Measurements from ENCODE around the gene TRIM44. TPM values are rescaled to one million over a fixed set of nuclear protein-coding genes. Genes with fewer than 3 reads are reported as not detected.

TRIM44 gene
- total RNA-seq, 1 experiment from 2014 or later: 16.3 TPM

- no peak overlapping the region for H3K27ac ChIP-seq (ENCODE audit: low read length)
- no peak overlapping the region for H3K4me2 ChIP-seq (ENCODE audit: low read depth, low read length, poor library complexity, severe bottlenecking)
- H2AFZ ChIP-seq (ENCODE audit: low read length): no peak overlapping the region
- H3K4me3 ChIP-seq (ENCODE audit: low read length): no peak overlapping the region
- no peaks in the 10 kb centered on the region for H3K36me3 ChIP-seq (ENCODE audit: insufficient read depth, low read length)
- H3K79me2 ChIP-seq (ENCODE audit: low read length): no peaks in the 10 kb centered on the region
- H3K9ac ChIP-seq (ENCODE audit: low read length): no peak overlapping the region
- H3K4me1 ChIP-seq (ENCODE audit: low read length): peaks cover 22% of the 10 kb centered on the region
- DNase-seq: no peak
- H3K27me3 ChIP-seq (ENCODE audit: low read length): no peaks in the 10 kb centered on the region
- H3K9me2 ChIP-seq (replicated peaks; ENCODE audit: insufficient read depth, low read length): no peaks in the 10 kb centered on the region
- peaks cover 4% of the 10 kb centered on the region; the same call in 1 of the 2 replicates for H4K20me1 ChIP-seq (ENCODE audit: insufficient read depth, low read depth, low read length)
- H3K9me3 ChIP-seq (ENCODE audit: low read length): no peaks in the 10 kb centered on the region
Measured at GRCh38 chr11:35798983-35799382, 136.4 kb downstream of the TRIM44 start.

DNA sequence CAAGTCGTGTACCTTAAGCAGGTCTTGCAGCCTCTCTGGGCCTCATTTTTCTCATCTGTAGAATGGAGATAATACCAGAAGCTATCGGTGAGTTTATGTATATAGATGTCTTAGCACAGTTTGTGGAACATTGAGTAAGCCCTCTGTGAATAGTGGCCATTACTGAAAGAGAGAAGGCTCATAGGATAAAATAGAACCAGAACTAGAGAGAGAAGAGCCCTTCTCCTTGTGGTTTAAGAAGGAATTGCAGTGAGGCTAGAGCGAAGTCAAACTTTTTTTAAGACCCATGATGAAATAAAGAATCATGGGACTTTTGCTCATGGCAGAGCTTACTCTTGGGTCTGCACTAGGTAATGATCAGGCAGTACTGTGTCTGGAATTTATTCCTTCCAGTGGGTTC, 137.1 kb downstream of the TRIM44 start:
- Histone ChIP-seq H3K27ac (ENCODE audit: low read length) (no peak overlapping the region), H3K9me2 (replicated peaks; ENCODE audit: insufficient read depth, low read length) (no peaks in the 10 kb centered on the region), H3K4me2 (ENCODE audit: low read depth, low read length, poor library complexity, severe bottlenecking) (no peak overlapping the region), H3K27me3 (ENCODE audit: low read length) (no peaks in the 10 kb centered on the region), H3K4me3 (ENCODE audit: low read length) (no peak overlapping the region), H2AFZ (ENCODE audit: low read length) (no peak overlapping the region), H3K79me2 (ENCODE audit: low read length) (no peaks in the 10 kb centered on the region), H3K4me1 (ENCODE audit: low read length) (peaks cover 22% of the 10 kb centered on the region), H3K36me3 (ENCODE audit: insufficient read depth, low read length) (no peaks in the 10 kb centered on the region), H3K9me3 (ENCODE audit: low read length) (no peaks in the 10 kb centered on the region), H3K9ac (ENCODE audit: low read length) (no peak overlapping the region), H4K20me1 (ENCODE audit: insufficient read depth, low read depth, low read length) (peaks cover 4% of the 10 kb centered on the region; the same call in 1 of the 2 replicates)
- no peak for DNase-seq

DNA sequence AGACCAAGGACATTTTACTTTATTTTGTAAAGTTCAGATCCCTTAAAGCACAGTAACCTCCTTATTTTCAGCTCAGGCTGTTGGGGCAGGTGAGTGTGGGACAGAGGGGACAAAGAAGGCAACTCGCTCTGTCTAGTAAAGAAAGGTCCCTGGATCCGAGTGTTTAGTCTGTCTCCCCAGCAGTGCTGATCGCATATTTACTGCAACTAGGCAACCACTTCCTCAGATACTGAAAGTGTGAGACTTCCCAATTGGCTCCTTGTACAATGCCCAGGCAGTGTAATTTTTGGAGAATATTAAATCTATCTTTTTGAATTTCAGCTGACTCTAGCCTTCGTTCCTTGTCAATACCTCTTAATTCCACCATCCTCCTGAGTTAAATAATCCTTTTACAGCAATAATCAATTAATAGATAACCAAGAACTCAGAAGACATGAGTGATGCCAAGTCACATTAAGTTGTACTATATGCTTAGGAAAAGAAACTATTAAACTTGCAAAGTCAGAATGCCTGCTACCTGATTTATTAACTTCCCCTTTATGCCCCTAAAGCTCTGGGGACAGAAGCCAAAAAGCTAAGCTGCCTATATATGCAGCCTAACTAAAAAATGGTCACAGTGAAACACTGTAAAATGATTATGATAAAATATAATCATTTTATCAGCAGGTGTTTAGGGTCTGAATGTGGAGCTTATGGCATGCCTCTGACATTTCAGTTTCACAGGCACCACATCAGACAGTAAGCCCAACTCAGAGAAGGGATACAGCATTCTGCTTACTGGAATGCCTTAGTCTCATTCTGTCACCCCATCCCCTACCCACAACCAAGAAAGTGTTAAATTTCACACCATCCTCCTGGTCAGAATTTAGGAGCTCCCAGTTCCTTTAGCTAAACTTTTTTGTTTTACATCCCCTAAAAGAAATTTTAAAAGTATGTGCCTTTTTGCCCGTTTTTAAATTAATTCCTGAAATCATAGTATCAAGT, 138.7 kb downstream of the TRIM44 start:
- no peaks in the 10 kb centered on the region for H4K20me1 ChIP-seq (ENCODE audit: insufficient read depth, low read depth, low read length)
- no peaks in the 10 kb centered on the region for H3K9me3 ChIP-seq (ENCODE audit: low read length)
- peak overlapping the region; percentile 88 for H3K27ac ChIP-seq (ENCODE audit: low read length)
- H3K79me2 ChIP-seq (ENCODE audit: low read length): no peaks in the 10 kb centered on the region
- H2AFZ ChIP-seq (ENCODE audit: low read length): no peak overlapping the region
- H3K9me2 ChIP-seq (replicated peaks; ENCODE audit: insufficient read depth, low read length): no peaks in the 10 kb centered on the region
- H3K9ac ChIP-seq (ENCODE audit: low read length): peak overlapping the region; percentile 56
- peaks cover 22% of the 10 kb centered on the region for H3K4me1 ChIP-seq (ENCODE audit: low read length)
- no peaks in the 10 kb centered on the region for H3K36me3 ChIP-seq (ENCODE audit: insufficient read depth, low read length)
- H3K4me2 ChIP-seq (ENCODE audit: low read depth, low read length, poor library complexity, severe bottlenecking): peak overlapping the region; percentile 62
- peak overlapping the region; percentile 38; the same call in 1 of the 2 replicates for H3K4me3 ChIP-seq (ENCODE audit: low read length)
- peak; percentile 72 for DNase-seq
- H3K27me3 ChIP-seq (ENCODE audit: low read length): no peaks in the 10 kb centered on the region

DNA sequence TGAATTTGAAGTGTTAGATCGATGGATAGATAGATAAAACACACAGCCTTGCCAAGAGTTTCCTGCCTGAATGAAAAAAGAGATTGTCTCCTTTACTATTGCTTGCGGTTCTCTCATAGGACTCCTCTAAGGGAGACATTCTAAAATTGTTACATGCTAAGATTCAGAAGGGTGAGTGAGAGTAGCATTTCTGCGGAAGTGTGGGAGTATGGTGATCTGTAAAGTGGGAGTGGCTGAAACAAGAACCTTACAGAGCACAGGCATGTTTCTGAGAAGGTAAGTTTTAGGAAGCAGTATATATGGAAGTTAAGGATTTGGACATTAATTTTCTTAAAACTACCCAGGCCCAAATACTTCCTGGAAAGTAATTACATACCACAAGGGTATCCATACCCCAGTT, 139.6 kb downstream of the TRIM44 start:
- Histone ChIP-seq H3K36me3 (ENCODE audit: insufficient read depth, low read length) (no peaks in the 10 kb centered on the region), H3K4me2 (ENCODE audit: low read depth, low read length, poor library complexity, severe bottlenecking) (no peak overlapping the region), H3K4me3 (ENCODE audit: low read length) (no peak overlapping the region), H3K79me2 (ENCODE audit: low read length) (no peaks in the 10 kb centered on the region), H3K9ac (ENCODE audit: low read length) (no peak overlapping the region), H3K4me1 (ENCODE audit: low read length) (peaks cover 22% of the 10 kb centered on the region), H4K20me1 (ENCODE audit: insufficient read depth, low read depth, low read length) (no peaks in the 10 kb centered on the region), H2AFZ (ENCODE audit: low read length) (no peak overlapping the region), H3K9me3 (ENCODE audit: low read length) (no peaks in the 10 kb centered on the region), H3K27me3 (ENCODE audit: low read length) (no peaks in the 10 kb centered on the region), H3K27ac (ENCODE audit: low read length) (peak overlapping the region; percentile 88), H3K9me2 (replicated peaks; ENCODE audit: insufficient read depth, low read length) (no peaks in the 10 kb centered on the region)
- DNase-seq: no peak

GRCh38 chr11:35802672-35803071, 140.1 kb downstream of the TRIM44 start:
- no peak for DNase-seq
- H3K4me2 ChIP-seq (ENCODE audit: low read depth, low read length, poor library complexity, severe bottlenecking): no peak overlapping the region
- no peaks in the 10 kb centered on the region for H4K20me1 ChIP-seq (ENCODE audit: insufficient read depth, low read depth, low read length)
- H3K4me1 ChIP-seq (ENCODE audit: low read length): peaks cover 22% of the 10 kb centered on the region
- no peaks in the 10 kb centered on the region for H3K9me3 ChIP-seq (ENCODE audit: low read length)
- no peak overlapping the region for H3K9ac ChIP-seq (ENCODE audit: low read length)
- no peaks in the 10 kb centered on the region for H3K79me2 ChIP-seq (ENCODE audit: low read length)
- H3K27me3 ChIP-seq (ENCODE audit: low read length): no peaks in the 10 kb centered on the region
- H2AFZ ChIP-seq (ENCODE audit: low read length): no peak overlapping the region
- no peaks in the 10 kb centered on the region for H3K9me2 ChIP-seq (replicated peaks; ENCODE audit: insufficient read depth, low read length)
- H3K4me3 ChIP-seq (ENCODE audit: low read length): no peak overlapping the region
- no peak overlapping the region for H3K27ac ChIP-seq (ENCODE audit: low read length)
- no peaks in the 10 kb centered on the region for H3K36me3 ChIP-seq (ENCODE audit: insufficient read depth, low read length)

GRCh38 chr11:35803115-35803514, 140.5 kb downstream of the TRIM44 start:
- no peaks in the 10 kb centered on the region for H3K36me3 ChIP-seq (ENCODE audit: insufficient read depth, low read length)
- H2AFZ ChIP-seq (ENCODE audit: low read length): no peak overlapping the region
- H3K4me2 ChIP-seq (ENCODE audit: low read depth, low read length, poor library complexity, severe bottlenecking): no peak overlapping the region

DNA sequence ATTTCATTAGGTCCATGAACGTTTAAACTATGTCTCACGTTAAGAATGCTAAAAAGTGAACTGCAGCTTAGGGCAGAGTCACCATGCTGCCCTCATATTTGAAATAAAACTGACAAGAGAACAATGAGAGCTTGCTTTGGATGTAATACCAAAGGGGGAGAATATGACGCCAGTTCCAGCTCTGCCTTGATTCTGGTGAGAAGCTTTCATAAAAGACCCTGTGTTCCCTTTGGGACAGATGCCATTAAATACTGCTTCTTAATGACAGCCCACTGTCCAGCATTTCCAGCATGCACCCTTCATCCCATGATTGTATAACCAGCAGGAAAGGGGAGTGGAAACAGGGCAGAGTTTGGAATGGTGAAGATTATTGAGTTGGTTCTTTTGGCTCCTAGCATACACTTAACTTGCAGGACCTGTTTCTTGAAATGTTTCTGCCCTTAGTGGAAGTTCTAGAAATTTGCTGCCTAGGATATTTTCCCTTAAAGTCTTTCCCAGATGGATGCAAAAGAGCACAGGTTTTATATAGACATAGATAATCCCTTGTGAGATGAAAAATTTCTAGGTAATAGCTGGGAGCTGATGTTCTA, 142.0 kb downstream of the TRIM44 start:
- DNase-seq: no peak
- Histone ChIP-seq H3K9me2 (replicated peaks; ENCODE audit: insufficient read depth, low read length) (no peaks in the 10 kb centered on the region), H4K20me1 (ENCODE audit: insufficient read depth, low read depth, low read length) (no peaks in the 10 kb centered on the region), H3K9me3 (ENCODE audit: low read length) (no peaks in the 10 kb centered on the region), H3K36me3 (ENCODE audit: insufficient read depth, low read length) (no peaks in the 10 kb centered on the region), H3K79me2 (ENCODE audit: low read length) (no peaks in the 10 kb centered on the region), H3K4me3 (ENCODE audit: low read length) (no peak overlapping the region), H2AFZ (ENCODE audit: low read length) (no peak overlapping the region), H3K4me1 (ENCODE audit: low read length) (peaks cover 22% of the 10 kb centered on the region), H3K4me2 (ENCODE audit: low read depth, low read length, poor library complexity, severe bottlenecking) (no peak overlapping the region), H3K27me3 (ENCODE audit: low read length) (no peaks in the 10 kb centered on the region), H3K9ac (ENCODE audit: low read length) (no peak overlapping the region), H3K27ac (ENCODE audit: low read length) (no peak overlapping the region)

More at GRCh38 chr11:35803115-35803514, 140.5 kb downstream of the TRIM44 start:
- Histone ChIP-seq H4K20me1 (ENCODE audit: insufficient read depth, low read depth, low read length) (no peaks in the 10 kb centered on the region), H3K4me3 (ENCODE audit: low read length) (no peak overlapping the region), H3K9me2 (replicated peaks; ENCODE audit: insufficient read depth, low read length) (no peaks in the 10 kb centered on the region), H3K27me3 (ENCODE audit: low read length) (no peaks in the 10 kb centered on the region), H3K9ac (ENCODE audit: low read length) (no peak overlapping the region), H3K4me1 (ENCODE audit: low read length) (peaks cover 22% of the 10 kb centered on the region), H3K9me3 (ENCODE audit: low read length) (no peaks in the 10 kb centered on the region), H3K27ac (ENCODE audit: low read length) (no peak overlapping the region), H3K79me2 (ENCODE audit: low read length) (no peaks in the 10 kb centered on the region)
- no peak for DNase-seq

DNA sequence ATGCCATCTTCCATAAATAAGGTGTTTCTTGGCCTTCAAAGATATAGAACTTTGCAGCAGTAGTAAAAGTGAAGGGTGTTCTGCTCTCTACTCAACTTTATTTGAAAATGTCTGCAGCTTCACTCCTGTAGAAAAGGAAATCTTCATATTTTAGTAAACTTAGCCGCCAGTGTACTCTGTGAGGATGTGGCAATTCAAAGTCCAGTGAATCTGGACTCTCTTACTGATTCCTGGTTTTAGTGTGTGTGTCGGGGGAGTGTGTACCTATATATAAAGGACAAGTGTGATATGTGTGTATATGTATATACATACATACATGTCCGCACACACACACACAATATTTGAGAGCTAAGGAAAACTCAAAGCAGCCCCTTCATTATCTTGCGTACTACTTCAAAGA, 147.0 kb downstream of the TRIM44 start:
- Histone ChIP-seq H3K4me3 (ENCODE audit: low read length) (no peak overlapping the region), H3K9ac (ENCODE audit: low read length) (no peak overlapping the region), H3K4me1 (ENCODE audit: low read length) (no peaks in the 10 kb centered on the region), H3K27ac (ENCODE audit: low read length) (no peak overlapping the region), H2AFZ (ENCODE audit: low read length) (no peak overlapping the region), H3K9me3 (ENCODE audit: low read length) (no peaks in the 10 kb centered on the region), H3K27me3 (ENCODE audit: low read length) (no peaks in the 10 kb centered on the region), H3K4me2 (ENCODE audit: low read depth, low read length, poor library complexity, severe bottlenecking) (no peak overlapping the region), H3K9me2 (replicated peaks; ENCODE audit: insufficient read depth, low read length) (no peaks in the 10 kb centered on the region), H3K79me2 (ENCODE audit: low read length) (no peaks in the 10 kb centered on the region), H4K20me1 (ENCODE audit: insufficient read depth, low read depth, low read length) (no peaks in the 10 kb centered on the region), H3K36me3 (ENCODE audit: insufficient read depth, low read length) (no peaks in the 10 kb centered on the region)
- DNase-seq: no peak
